T-helper 1 cell treated with Interleukin-12 subunit alpha and Interleukin-12 subunit beta and Interleukin-4 antibody, amounts not matched to agents 30 μg/mL and 1 μg/mL, for 36 hours (primary cell): ENCODE measurements around the gene ORM2.
A peak's percentile ranks its signal among the peaks of the same experiment; 100 is the strongest.

Source experiments
- H3K27ac Mint-ChIP-seq: one replicate; pipeline ENCODE4 v1.8.0; 2021; ENCODE audit warnings: mild to moderate bottlenecking, mixed read lengths
- H3K27me3 Mint-ChIP-seq: one replicate; pipeline ENCODE4 v1.8.0; 2021; ENCODE audit warnings: low read depth, mixed read lengths
- H3K36me3 Mint-ChIP-seq: one replicate; pipeline ENCODE4 v1.8.0; 2021; ENCODE audit warnings: low read depth, mixed read lengths
- H3K4me1 Mint-ChIP-seq: one replicate; pipeline ENCODE4 v1.8.0; 2021; ENCODE audit warnings: low read depth, mixed read lengths
- H3K4me3 Mint-ChIP-seq: one replicate; pipeline ENCODE4 v1.8.0; 2021; ENCODE audit warnings: mild to moderate bottlenecking, moderate library complexity, mixed read lengths
- H3K9me3 Mint-ChIP-seq: one replicate; pipeline ENCODE4 v1.8.0; 2021; ENCODE audit warnings: mixed read lengths

ORM2 gene

GRCh38 chr9:114369216-114370130 is 39.8 kb downstream of the ORM2 start:
- Mint-ChIP-seq H3K4me1 (peaks cover 72% of the 10 kb centered on the region), H3K4me3 (peak overlapping the region; percentile 35), H3K9me3 (no peaks in the 10 kb centered on the region), H3K36me3 (peaks cover 75% of the 10 kb centered on the region), H3K27me3 (no peaks in the 10 kb centered on the region), H3K27ac (peak overlapping the region; percentile 75)

- Mint-ChIP-seq H3K27me3 (no peaks in the 10 kb centered on the region), H3K4me1 (peaks cover 76% of the 10 kb centered on the region), H3K9me3 (no peaks in the 10 kb centered on the region), H3K4me3 (peak overlapping the region; percentile 22), H3K36me3 (peaks cover 76% of the 10 kb centered on the region), H3K27ac (peak overlapping the region; percentile 46)
Observed at GRCh38 chr9:114370251-114370967, 40.7 kb downstream of the ORM2 start.

GRCh38 chr9:114370968-114371320 is 41.3 kb downstream of the ORM2 start:
- no peaks in the 10 kb centered on the region for H3K27me3 Mint-ChIP-seq
- peak overlapping the region; percentile 46 for H3K27ac Mint-ChIP-seq
- H3K4me1 Mint-ChIP-seq, result peaks cover 77% of the 10 kb centered on the region
- H3K9me3 Mint-ChIP-seq, result no peaks in the 10 kb centered on the region
- peak overlapping the region; percentile 87 for H3K4me3 Mint-ChIP-seq
- H3K36me3 Mint-ChIP-seq, result peaks cover 81% of the 10 kb centered on the region

- Mint-ChIP-seq H3K27ac (peak overlapping the region; percentile 81), H3K4me3 (peak overlapping the region; percentile 87), H3K4me1 (peaks cover 75% of the 10 kb centered on the region), H3K27me3 (no peaks in the 10 kb centered on the region), H3K9me3 (no peaks in the 10 kb centered on the region), H3K36me3 (peaks cover 79% of the 10 kb centered on the region)
Observed at GRCh38 chr9:114371343-114371944, 41.8 kb downstream of the ORM2 start.

- Mint-ChIP-seq H3K27ac (peak overlapping the region; percentile 81), H3K27me3 (no peaks in the 10 kb centered on the region), H3K4me3 (peak overlapping the region; percentile 87), H3K9me3 (no peaks in the 10 kb centered on the region), H3K36me3 (peaks cover 79% of the 10 kb centered on the region), H3K4me1 (peaks cover 76% of the 10 kb centered on the region)
Observed at GRCh38 chr9:114371973-114372917, 42.6 kb downstream of the ORM2 start.

GRCh38 chr9:114372921-114373448 is 43.3 kb downstream of the ORM2 start:
- Mint-ChIP-seq H3K9me3 (no peaks in the 10 kb centered on the region), H3K27ac (peak overlapping the region; percentile 81), H3K27me3 (no peaks in the 10 kb centered on the region), H3K4me1 (peaks cover 76% of the 10 kb centered on the region), H3K36me3 (peaks cover 80% of the 10 kb centered on the region), H3K4me3 (peak overlapping the region; percentile 87)

- Mint-ChIP-seq H3K4me3 (peak overlapping the region; percentile 55), H3K27ac (peak overlapping the region; percentile 81), H3K27me3 (no peaks in the 10 kb centered on the region), H3K9me3 (no peaks in the 10 kb centered on the region), H3K36me3 (peaks cover 83% of the 10 kb centered on the region), H3K4me1 (peaks cover 81% of the 10 kb centered on the region)
Observed at GRCh38 chr9:114373960-114374730, 44.5 kb downstream of the ORM2 start.

GRCh38 chr9:114374936-114375335 is 45.3 kb downstream of the ORM2 start:
- Mint-ChIP-seq H3K4me3 (peak overlapping the region; percentile 55), H3K4me1 (peaks cover 80% of the 10 kb centered on the region), H3K27me3 (no peaks in the 10 kb centered on the region), H3K9me3 (no peaks in the 10 kb centered on the region), H3K36me3 (peaks cover 82% of the 10 kb centered on the region), H3K27ac (peak overlapping the region; percentile 81)

GRCh38 chr9:114375386-114376175 is 45.9 kb downstream of the ORM2 start:
- H3K27me3 Mint-ChIP-seq, result no peaks in the 10 kb centered on the region
- peaks cover 82% of the 10 kb centered on the region for H3K4me1 Mint-ChIP-seq
- peak overlapping the region; percentile 55 for H3K4me3 Mint-ChIP-seq
- H3K36me3 Mint-ChIP-seq, result peaks cover 85% of the 10 kb centered on the region
- no peaks in the 10 kb centered on the region for H3K9me3 Mint-ChIP-seq
- peak overlapping the region; percentile 81 for H3K27ac Mint-ChIP-seq

GRCh38 chr9:114376586-114377445 is 47.1 kb downstream of the ORM2 start:
- Mint-ChIP-seq H3K9me3 (no peaks in the 10 kb centered on the region), H3K4me3 (peak overlapping the region; percentile 27), H3K27me3 (no peaks in the 10 kb centered on the region), H3K27ac (peak overlapping the region; percentile 82), H3K36me3 (peaks cover 79% of the 10 kb centered on the region), H3K4me1 (peaks cover 76% of the 10 kb centered on the region)

- Mint-ChIP-seq H3K9me3 (no peaks in the 10 kb centered on the region), H3K4me1 (peaks cover 77% of the 10 kb centered on the region), H3K36me3 (peaks cover 79% of the 10 kb centered on the region), H3K27me3 (no peaks in the 10 kb centered on the region), H3K27ac (peak overlapping the region; percentile 82), H3K4me3 (peak overlapping the region; percentile 68)
Observed at GRCh38 chr9:114378016-114378415, 48.3 kb downstream of the ORM2 start.

- H3K9me3 Mint-ChIP-seq, result no peaks in the 10 kb centered on the region
- peak overlapping the region; percentile 82 for H3K27ac Mint-ChIP-seq
- H3K36me3 Mint-ChIP-seq, result peaks cover 80% of the 10 kb centered on the region
- peak overlapping the region; percentile 41 for H3K4me3 Mint-ChIP-seq
- peaks cover 77% of the 10 kb centered on the region for H3K4me1 Mint-ChIP-seq
- H3K27me3 Mint-ChIP-seq, result no peaks in the 10 kb centered on the region
Observed at GRCh38 chr9:114378883-114379282, 49.2 kb downstream of the ORM2 start.
